LoVo (cell line): ENCODE measurements around the gene MAPK8IP2.
"Not testable (repeated sequence)": the region's sequence is repeated elsewhere in the genome, so short reads cannot be mapped to it uniquely, and the experiment has no call there.

Experiments used
- DNase-seq: peaks from one replicate; pipeline ENCODE4 v3.0.0-alpha.2; 2016; ENCODE audit warnings: low spot score

Gene MAPK8IP2

DNA sequence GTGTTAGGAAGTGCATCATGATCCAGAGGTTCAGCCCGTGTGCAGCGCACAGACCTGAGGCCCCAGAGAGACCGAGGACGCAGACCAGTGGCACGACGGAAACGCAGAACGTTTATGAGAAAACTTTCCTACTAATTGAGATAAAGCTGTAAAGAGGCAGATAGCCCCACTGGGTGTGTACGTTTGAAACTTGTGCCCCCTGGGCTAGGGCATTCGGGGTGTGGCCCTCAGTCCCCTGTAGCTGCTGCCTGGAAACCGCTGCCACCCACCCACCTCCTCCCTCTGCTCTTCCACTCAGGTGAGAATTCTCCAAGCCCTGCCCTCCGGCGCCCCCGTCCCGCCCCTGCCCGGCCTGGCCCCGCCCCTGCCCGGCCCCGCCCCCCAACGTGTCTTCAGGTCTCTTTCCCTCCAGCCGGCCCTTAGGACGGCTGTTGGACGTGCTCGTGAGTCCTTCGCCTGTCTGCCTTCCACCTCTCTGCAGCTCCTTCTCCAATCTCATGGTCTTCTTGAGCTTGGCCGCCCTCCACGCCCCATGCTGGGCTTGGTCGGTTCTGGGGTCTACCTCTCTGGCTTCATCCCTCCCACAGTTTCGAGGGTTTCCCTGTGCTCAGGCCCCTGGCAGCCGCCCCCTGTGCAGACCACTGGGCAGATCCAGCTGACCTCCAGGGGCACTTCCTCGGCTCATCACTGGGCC is 12.1 kb downstream of the MAPK8IP2 start:
- no peak for DNase-seq

DNA sequence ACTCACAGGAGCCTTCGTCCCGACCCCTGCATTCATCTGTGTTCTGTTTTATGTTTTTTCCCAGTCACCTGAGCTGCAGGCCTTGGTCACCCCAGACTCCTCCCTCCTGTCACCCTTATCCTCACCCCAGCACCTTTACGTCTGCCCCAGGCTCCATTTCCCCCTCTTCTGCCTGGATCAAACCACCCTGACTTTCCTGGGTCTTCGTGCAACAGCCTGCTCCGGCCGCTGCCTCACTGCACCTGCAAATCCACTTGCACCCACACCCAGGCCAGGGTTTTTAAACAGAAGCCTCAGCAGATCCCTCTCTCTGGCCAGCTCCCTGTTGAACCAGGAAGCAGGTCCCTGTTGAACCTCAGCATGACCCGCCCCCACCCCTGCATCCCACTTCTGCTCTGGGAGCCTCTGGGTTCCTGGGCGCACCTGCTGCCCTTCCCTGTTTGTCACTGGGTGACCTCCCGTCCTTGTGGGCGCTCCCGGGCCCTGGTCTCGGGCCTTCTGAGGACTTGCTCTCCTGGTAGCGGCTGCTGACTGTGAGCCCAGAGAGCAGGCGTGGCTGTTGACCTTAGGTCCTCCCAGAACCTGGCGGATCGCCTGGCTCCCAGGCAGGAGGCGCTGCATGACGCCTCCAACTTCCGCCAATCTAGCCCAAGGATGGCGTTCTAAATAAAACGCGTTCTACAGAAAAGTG is 12.8 kb downstream of the MAPK8IP2 start:
- peak; percentile 31 for DNase-seq

DNA sequence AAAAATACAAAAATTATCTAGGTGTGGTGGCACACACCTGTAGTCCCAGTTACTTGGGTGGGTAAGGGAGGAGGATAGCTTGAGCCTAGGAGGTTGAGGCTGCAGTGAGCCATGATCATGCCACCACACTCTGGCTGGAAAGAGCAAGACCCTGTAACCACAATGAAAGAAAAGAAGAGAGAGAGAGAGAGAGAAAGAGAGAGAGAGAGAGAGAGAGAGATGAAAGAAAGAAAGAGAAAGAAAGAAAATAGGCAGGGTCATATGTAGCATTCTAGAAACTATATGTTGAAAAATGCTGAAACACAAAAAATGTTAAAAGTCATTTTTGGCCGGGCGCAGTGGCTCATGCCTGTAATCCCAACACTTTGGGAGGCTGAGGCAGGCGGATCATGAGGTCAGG is 13.7 kb downstream of the MAPK8IP2 start:
- not testable (repeated sequence) for DNase-seq

DNA sequence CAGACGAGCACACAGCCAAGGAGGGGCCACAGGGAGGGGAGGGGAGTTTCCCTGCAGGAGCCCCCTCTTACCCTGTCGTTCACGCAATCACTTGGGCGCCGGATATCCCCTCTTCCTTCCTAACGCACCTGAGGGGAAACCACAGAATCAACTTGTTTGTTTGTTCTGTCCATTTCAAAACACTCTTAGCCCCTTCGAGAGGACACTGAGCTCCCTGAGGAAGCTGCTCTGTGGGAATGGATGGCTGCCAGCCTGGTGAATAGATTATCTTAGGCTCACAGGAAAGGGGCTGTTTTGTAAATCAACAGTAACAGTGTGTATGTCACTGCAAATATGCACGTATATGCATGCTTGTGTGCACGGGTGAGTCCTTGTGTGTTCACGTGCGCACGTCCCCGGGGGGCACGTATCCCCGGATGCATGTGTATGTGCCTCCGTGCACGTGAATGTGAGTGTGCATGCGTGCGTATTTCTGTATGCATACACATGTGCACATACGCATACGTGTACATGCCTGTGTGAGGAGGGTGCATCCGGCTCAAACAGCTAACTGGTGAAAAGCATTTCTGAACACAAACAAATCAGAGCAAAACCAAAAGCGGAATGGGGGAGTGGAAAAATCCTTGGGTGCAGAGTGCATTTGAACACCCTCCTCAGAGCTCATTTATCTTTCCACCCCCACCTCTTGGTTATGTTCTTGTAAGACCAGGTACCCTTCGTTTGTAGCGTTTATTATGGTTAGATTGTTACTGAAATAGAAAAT is 20.2 kb downstream of the MAPK8IP2 start:
- DNase-seq, result no peak

DNA sequence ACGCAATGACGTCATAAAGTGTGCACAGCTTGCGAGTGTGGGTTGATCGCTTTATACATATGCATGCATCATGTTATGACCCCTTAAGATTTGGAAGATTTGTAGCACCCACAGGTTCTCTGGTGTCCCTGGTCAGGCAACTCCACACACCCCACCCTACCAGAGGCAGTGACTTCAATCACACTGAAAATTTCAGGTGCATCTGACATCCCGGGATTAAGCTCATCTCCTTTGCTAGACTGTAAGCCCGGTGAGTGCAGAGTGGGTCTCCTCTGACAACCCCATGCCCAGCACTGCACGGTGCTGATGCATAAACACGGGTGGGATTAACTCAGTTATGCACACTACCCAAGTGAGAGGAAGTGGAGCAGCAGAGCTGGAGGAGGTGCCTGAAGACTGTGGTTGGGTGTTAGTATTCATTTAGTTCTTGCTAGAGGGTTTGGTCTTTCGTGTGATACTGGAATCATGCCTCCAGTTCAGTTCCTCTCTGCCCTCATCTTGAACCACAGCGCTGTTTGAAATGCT is 20.8 kb downstream of the MAPK8IP2 start:
- no peak for DNase-seq

DNA sequence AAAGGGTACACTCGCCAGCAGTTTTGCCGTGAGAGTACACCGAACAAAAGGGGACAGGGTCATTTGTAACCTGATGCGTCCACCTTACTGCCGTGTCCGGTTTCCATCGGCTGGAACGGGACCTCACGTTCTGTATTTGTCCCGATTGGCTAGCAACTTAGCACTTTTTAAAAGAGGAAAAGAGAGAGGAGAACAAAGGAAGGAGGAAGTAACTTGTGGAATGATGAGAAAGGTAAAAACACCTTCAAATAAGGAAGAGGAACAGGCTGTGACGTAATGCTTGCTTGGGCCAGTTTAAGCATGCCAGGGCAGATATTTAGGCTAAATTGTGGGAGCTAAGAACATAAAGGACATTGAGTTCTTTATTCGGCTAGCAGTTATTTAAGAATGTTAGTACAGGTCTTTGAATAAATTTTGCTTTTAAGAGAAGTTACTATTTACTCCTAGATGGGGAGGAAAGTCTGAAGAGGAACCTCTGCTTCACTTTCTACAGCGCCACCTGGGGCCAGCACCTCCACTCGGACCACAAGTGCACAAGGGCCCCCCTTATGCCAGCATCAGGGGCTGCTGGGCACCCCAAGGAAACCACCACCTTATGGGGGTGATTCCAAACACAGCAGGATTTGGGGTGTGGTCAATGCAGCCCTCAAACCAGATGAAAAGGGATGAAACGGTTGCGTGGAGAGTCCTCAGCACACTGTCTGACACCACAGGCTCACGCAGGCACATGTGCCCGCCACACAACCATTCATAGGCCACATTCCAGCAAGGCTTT is 21.5 kb downstream of the MAPK8IP2 start:
- DNase-seq, result no peak

DNA sequence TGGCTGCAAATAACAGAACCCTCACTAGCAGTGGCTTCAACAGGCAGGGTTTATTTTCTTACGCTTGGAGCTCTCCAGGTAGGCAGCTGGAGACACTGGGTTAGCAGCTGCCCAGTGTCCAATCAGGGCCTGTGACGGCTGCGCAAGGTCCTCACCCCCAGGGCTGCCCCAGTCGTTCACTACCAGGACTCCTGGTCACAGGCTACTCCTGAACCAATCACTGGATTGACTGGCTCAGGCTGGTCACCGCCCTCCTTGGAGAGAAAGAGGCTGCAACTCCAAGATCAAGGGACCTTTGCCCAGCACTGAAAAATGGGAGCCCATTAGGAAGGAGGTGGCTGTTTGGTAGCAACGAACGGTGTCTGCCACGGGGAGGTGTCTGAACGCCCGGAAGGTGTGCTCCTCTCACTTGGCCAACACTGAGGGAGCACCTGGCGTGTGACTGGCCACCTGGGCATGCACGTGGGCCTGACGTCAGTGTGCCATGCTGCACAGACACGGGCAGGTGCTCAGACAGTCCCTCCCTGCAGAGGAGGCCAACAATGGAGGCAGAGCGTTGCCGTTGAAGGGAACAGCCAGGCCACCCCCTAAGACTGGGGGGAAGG is 22.2 kb downstream of the MAPK8IP2 start:
- DNase-seq, result peak; percentile 73

DNA sequence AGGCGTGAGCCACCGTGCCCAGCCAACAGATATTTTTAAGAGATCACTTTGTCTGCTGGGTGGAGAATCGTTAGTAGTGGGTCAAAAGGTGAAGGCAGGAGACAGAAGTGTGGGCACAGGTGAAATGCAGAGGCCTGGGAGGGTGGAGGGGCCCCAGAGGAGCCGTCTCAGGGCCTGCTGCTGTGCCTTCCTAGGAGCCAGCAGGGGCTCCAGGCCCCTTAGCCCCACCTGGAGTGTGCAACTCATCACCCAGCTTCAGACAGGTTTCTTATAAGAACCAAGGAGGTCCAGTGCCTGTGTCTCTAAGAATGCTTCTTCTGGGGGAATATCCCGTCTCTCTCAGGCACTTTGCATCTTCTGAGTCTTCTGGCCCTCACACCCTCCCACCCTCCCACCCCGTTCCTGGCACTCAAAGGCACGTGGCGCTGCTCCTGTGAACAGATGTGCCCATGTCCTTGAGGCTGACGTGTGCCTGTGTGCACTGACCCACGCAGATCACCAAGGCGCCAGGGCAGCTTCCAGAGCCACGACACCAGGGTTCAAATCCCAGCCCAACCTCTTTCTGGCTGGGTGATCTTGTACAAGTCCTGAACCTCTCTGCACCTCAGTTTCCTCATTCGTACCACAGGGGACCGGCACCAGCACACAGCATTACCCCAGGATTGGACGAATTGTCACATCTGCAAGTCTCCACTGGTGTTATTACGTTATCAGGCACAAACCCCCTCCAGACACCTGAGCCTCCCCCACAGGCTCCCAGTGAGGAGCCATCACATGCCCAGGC is 23.9 kb downstream of the MAPK8IP2 start:
- DNase-seq, result no peak

DNA sequence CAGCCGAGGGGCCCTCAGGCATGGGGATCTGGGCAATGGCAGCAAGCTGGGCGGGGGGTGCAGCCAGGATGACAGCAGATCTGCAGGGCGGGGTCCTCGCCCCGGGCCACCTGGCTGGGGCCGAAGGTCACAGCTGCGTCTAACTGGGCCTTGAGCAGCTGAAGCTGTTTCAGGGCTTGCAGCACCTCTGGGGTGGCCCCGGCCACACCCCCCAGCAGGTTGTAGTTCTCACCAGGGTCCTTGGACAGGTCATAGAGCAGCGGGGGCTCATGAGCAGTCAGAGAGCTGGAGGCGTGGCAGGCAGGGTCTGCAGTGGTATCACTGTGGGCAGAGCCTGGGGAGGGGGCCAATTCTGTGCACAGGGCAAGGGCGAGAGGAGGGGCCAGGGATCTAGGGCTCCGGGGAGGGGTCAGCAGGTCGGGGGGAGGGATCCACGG is 24.6 kb downstream of the MAPK8IP2 start:
- DNase-seq, result no peak

DNA sequence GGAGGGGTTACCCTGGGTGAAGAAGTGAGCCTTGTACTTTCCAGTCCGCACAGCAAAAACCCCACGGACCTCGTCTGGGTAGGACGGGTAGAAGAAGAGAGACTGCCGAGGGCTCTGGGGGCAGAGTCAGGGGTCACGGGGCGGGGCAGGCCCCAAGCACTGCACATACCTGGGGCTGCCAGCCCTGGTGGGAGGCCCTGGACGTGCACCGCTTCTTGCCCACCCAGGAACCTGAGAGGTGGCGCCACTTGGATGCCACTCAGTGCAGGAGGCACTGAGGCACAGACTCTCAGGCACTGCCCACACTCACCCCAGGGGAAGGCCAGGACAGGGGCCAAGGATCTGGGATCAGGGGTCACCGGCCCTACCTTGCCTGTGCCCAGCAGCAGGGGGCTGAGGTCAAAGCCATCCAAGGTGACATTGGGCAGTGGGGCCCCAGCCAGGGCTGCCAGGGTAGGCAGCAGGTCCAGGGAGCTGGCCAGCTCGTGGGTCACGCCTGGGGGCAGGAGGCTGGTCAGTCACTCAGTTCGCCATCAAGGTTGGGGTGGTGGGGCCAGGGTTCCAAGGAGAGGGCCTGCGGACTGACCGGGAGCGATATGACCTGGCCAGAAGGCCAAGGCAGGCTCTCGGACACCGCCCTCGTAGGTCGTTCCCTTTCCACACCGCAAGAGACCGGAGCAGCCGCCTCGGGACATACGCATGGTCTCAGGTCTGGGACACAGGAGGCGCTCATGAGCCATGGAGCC is 25.1 kb downstream of the MAPK8IP2 start:
- DNase-seq, result no peak

DNA sequence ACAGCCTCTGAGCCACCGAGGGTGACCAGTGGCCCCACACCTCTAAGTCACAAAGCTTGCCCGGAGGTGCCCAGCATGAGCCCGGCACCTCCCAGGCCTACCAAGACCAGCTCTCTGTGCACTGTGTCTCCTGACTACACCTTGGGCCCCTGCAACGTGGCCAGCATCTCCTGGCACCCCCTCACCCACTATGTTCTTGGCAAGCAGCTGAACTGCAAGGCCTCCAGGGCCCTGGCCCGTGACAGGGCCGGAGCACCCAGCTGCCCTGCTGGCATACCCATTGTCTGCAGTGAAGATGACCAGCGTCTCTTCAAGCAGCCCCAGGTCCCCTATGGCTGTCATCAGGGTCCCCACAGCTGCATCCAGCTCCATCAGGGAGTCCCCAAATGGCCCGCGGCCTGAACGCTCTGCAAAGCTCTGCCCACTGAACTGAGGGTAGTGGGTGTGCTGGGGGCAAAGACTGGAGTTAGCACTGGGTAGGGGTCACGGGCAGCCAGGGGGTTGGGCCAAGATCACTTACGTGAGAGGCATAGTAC is 25.8 kb downstream of the MAPK8IP2 start:
- no peak for DNase-seq

DNA sequence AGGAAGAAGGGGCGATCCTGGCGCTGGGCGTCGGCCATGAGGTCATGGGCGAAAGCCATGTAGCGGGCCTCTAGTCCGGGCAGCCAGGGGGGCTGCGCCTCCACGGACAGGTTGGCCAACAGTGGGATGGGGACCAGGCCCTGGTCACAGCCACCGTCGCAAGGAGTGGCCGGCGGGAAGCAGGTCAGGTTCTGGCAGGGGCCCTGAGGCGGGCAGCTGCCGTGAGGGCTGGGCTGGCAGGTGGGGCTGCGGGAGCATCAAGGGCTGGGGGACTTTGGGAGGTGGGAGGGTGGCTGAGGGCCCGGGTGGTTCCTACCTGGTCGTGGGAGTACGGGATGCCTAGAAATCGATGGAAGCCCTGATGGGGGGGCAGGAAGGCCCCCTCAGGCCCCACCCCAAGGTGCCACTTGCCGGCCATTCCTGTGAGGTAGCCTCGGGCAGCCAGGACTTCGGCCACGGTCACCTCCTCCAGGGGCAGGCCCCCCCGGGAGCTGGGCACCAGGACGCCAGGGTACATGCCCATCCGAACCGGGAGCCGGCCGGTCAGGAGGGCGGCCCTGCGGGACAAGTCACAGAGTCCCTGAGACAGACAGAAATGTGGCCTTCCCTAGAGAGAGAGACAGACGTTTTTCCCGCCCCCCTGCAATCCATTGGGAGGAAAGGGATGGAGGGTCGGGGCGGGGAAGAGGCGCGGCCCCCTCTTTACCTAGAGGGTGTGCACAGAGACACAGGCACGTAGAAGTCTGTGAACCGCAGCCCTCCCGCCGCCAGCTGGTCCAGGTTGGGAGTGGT is 26.5 kb downstream of the MAPK8IP2 start:
- no peak for DNase-seq

DNA sequence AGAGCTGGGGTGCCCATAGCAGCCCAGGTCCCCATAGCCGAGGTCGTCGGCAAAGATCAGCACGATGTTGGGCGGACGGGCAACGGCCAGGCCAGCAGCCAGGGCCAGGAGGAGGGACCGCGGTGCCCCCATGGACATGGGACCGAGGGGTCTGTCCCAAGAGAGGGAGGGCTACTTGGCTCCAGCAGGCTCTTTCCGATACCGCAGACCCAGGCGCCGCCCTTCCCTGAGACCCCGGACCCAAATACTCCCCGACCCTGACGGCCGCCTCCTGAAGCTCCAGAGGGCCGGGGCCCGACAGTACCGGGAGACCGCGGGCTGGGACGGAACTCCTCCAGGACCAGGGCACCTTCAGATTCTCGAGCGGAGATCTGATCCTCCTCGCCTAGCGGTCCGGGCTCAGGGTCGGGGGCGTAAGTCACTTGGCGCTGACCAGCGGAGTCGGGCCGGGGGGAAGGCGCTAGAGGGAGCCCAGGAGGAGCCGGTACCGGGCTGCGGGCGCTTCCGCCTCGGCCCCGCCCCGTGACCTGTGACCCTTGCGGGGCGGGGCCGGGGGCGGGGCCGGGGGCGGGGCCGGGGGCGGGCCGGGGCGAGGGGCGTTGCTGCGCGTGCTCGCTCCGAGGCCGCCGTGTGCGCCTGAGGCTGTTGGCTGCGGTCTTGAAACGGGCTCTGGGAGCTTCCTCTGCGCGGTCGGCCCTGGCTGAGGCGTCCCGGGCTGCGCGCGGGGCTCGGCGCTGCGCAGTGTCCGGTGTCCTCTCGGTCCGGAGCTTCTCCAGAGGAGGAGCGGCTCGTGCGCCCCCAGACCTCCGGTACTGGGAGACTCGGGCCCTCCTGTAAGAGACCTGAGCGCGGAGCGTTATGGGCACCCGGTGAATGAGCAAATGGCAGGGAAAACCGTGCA is 27.3 kb downstream of the MAPK8IP2 start, which contains the start of gene ARSA:
TSS of gene ARSA (minus strand) at position 511 of the 901 bp plus-strand sequence. CDS start at position 138, 373 bp downstream.
- peak; percentile 83 for DNase-seq

DNA sequence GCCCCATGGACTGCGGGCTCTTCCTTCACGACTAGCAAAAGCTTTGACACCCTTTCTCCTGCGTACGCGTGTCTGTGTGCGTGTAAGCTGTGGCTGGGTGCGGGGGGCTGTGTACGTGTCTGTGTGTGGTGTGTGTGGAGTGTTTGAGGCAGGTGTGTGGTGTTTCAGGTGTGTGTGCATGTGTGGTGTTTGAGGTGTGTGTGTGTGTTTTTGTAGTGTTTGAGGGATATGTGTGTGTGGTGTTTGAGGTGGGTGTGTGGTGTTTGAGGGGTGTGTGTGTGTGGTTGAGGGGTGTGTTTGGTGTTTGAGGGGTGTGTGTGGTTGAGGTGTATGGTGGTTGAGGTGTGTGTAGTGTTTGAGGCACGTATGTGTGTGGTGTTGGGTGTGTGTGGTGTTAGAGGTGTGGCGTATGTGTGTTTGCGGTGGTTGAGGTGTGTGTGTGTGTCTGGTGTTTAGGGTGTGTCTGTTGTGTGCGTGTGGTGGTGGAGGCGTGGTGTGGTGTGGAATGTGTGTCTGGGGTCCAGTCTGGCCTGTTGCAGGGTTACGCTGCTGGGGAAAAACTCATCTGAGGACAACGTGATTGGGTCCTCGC is 28.0 kb downstream of the MAPK8IP2 start:
- no peak for DNase-seq

DNA sequence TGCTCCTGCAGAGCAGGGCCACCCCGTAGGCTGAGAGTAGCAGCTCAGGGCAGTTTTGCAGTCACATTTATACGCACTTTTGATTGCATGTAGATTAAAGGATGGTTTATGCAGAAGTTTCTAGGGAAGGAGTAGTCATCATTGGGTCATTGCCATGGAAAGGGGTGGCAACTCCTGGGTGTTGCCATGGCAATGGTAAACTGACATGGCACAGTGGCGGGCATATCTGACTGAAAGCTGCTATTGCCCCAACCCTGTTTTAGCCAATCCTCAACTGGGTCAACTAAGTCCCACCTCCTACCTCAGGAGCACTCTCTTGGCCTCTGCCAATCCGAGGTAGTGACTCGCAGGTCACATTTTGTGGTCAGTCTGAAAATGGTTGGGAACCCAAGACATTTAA is 29.8 kb downstream of the MAPK8IP2 start:
- no peak for DNase-seq

DNA sequence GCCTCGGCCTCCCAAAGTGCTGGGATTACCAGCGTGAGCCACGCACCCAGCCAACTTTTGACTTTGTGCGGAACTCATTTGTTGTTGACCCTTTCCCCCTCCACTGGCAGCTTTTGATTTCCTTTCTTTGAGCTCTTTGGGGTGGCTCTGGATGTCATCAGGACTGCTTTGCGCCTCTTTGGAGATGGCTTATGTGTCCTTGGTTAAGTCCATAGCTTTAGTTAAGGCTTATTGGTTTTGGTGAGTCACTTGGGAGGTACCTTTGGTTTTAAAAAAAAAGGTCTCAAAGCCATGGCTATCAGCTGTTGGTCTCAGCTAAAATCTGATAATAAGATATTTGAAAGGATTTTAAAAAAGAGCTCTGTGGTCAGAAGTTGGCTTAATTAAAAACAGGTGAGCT is 32.5 kb downstream of the MAPK8IP2 start:
- no peak for DNase-seq

DNA sequence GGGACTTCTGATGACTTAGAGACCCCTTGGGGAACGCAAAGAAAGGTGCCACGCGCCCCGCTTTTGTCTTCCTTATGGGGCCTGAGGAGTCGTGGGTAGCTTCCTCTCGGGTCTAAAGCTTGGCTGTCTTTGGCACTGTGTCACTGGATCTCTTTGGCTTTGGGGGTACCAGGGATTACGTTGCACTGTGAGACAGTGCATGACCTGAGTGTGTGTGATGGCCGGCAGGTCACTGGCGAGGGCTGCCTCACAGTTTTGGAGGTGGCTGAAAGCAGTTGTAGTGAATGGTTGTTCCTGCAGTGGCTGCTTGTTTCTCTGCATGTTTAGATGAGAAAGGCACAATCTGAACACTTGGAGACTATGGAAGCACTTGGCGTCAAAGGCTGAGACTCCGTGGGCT is 33.2 kb downstream of the MAPK8IP2 start:
- DNase-seq, result no peak
